ENCODE results near the gene RNPEP.
"Not testable (repeated sequence)": the region's sequence is repeated elsewhere in the genome, so short reads cannot be mapped to it uniquely, and the experiment has no call there.

RNPEP gene

DNA sequence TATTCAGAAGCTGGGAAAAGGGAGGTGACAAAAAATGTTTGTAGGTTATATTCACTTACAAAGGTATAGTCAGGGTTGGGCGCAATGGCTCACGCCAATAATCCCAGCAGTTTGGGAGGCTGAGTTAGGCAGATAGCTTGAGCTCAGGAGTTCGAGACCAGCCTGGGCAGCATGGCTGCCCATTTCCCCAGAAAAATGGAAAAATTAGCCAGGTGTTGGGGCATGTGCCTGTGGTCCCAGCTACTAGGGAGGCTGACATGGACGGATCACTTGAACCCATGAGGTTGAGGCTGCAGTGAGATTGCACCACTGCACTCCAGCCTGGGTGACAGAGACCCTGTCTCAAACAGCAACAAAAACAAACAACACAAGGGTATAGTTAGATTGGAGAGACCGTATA is 24.1 kb upstream of the RNPEP start:
- DNase-seq (ENCODE audit: extremely low read depth in 1 of 2, low read depth in 1 of 2): no peak

DNA sequence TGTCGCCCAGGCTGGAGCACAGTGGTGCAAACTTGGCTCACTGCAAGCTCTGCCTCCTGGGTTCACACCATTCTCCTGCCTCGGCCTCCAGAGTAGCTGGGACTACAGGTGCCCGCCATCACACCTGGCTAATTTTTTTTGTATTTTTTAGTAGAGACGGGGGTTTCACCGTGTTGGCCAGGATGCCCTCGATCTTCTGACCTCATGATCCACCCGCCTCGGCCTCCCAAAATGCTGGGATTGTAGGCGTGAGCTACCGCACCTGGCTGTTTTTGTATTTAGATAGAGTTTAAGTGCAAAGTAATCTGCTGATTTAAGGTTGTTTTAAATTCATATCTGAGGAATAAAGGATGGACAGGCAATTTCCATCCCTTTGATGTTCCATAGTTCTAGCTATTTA is 20.1 kb upstream of the RNPEP start:
- DNase-seq (ENCODE audit: extremely low read depth in 1 of 2, low read depth in 1 of 2): not testable (repeated sequence)

DNA sequence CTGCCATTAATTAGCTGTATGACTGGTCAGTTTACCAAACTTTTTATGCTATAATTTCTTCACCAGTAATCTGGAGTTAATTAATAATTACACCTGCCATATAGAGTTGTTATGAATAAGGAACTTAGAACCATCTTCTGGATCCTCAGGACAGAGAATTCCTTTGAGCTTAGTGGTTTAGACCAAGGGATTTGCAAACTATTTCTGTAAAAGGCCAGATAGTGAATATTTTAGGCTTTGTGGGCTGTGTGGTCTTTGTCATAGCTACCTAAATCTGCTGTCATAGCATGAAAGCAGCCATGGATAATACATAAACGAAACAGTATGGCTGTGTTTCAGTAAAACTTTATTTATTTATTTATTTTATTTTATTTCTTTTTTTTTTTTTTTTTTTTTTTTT is 18.2 kb upstream of the RNPEP start:
- no peak for DNase-seq (ENCODE audit: extremely low read depth in 1 of 2, low read depth in 1 of 2)

DNA sequence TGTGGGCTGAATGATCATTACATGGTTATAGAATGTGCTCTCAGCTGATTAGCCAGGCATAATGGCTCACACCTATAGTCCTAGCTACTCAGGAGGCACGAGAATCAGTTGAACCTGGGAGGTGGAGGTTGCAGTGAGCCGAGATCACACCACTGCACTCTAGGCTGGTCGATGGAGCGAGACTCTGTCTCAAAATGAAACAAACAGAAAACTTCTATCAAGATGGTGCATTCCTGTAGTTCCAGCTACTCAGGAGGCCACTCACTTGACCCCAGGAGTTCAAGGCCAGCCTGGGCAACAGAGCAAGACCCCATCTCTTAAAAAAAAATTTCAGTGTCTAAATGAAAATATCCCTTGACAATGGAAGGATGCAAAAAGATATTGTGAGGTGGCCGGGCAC is 16.3 kb upstream of the RNPEP start:
- no peak for DNase-seq (ENCODE audit: extremely low read depth in 1 of 2, low read depth in 1 of 2)

DNA sequence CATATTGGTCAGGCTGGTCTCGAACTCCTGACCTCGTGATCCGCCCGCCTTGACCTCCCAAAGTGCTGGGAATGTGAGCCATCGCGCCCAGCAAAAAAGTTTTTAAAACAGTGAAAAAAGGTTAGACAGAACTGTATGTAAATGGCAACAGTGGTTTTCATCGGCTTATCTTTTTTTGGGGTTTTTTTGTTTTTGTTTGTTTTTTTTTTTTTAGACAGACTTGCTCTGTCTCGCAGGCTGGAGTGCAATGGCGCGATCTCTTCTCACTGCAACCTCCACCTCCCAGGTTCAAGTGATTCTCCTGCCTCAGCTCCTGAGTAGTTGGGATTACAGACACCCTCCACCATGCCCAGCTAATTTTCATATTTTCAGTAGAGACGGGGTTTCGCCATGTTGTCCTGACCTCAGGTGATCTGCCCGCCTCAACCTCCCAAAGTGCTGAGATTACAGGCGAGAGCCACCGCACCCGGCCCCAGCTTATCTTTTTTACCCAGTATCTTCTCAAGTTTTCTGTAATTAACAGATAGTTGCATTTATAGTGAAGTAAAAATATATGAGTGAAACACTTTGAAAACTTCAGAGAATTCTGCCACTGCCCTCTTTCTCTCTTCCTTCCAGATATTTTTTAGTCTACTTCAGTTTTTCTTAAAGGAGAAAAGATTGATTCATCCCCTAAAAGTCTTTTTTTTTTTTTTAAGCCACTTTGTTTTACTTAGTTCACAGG is 14.1 kb upstream of the RNPEP start:
- no peak for DNase-seq (ENCODE audit: extremely low read depth in 1 of 2, low read depth in 1 of 2)

DNA sequence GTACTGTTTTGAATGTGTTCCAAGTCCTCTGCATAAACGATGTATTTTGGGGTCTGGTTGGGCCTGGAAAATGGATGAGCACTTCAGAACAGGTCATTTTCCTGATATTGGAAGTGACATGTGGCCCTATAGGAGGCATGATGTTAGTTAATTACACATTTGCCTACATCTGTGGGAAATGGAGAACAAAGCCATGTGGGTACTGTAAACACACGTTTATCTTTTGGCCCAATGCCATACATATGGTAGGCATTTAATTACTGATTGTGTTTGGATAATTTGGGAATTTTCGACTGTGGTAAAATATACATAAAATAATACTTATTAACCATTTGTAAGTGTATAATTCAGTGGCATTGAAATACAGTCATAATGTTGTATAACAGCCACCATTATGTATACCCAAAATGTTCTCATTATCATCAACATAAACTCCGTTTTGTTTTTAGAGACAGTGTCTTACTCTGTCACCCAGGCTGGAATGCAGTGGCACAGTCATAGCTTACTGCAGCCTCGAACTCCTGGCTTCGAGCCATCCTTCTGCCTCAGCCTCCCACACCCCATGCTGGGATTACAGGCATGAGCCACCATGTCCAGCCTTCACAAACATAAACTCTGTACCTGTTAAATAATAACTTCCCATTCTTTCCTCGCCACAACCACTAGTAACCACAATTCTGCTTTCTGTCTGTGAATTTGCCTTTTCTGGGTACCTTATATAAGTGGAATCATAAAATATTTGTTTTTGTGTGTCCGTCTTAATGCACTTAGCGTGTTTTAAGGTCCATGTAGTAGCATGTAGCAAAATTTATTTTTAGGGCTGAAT is 11.9 kb upstream of the RNPEP start:
- DNase-seq (ENCODE audit: extremely low read depth in 1 of 2, low read depth in 1 of 2): no peak

DNA sequence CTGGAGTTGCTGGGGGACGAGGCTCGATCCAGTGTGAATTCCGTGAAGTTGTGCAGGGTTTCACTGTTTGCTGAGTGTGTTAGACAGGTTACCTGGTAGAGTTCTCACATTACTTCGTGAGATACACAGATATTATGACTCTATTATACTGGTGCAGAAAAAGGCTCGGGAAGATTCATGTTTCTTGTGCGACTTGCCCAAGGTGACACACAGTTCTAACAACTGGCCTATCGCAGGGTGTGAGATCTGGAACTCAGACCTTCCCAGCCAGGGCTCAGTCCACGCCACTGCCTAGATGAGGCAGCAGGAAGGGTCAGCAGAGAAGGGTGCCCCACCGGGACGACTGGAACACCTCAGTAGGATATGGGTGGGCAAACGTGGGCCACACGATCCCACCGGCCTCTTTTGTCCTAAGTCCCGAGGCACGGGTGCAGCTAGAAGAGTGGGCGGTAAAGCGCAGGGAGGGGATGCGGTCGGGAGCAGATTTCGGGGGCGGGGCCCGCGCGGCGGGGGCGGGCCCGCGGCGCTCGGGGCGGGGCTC is 296 bp upstream of the RNPEP start:
- peak in 1 of 2 donors; percentile 59 for DNase-seq (ENCODE audit: extremely low read depth in 1 of 2, low read depth in 1 of 2)

DNA sequence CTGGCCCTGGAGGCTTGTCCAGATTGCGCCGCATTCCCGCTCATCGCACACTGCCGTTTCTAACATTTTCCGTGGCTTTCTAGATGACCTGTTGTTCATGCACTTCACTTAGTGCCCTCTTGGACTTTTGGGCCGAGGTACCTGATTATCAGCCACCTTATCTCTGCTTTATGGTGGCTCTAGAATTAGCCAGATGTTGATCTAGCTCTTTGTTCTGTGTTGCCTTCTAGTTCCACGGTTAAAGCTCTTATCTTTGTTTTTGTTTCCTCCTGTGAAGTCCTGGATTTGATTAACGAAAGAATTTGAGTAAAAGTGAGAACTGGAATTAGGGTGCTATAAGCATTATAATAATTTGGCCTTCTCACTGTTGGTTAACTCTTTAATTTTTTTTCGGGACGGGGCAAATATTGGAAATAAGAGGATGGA is 945 bp downstream of the RNPEP start:
- no peak for DNase-seq (ENCODE audit: extremely low read depth in 1 of 2, low read depth in 1 of 2)

DNA sequence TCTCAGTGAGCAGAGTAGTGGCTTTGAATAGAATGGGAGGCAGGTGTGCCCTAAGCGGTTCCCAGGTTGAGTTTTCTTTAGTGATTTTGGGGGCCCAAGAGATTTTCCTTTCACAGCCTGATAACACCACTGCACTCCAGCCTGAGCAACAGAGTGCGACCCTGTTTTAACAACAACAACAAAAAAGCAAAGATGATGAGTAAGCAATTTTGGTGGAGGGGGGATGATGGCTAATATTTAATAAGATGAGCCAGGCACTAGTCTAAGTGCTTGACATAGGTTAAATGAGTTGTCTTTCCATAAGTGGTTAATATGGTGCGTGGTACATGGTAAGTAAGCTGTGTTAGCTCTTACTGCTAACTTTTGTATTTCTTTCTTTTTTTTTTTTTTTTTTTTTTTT is 2.0 kb downstream of the RNPEP start:
- no peak for DNase-seq (ENCODE audit: extremely low read depth in 1 of 2, low read depth in 1 of 2)

DNA sequence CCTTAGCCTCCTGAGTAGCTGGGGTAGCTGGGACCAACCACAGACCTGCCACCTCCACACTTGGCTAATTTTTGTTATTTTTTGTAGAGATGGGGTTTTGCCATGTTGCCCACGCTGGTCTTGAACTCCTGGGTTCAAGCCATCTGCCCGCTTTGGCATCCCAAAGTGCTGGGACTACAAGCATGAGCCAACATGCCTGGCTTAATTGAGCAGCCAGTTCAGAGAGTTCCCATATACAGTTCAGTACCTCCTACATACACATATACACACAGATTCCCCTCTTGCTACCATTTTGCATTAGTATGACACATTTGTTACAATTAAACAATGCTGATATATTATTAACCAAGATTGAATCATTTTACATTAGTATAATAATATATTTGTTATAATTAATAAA is 2.9 kb downstream of the RNPEP start:
- DNase-seq (ENCODE audit: extremely low read depth in 1 of 2, low read depth in 1 of 2): no peak

DNA sequence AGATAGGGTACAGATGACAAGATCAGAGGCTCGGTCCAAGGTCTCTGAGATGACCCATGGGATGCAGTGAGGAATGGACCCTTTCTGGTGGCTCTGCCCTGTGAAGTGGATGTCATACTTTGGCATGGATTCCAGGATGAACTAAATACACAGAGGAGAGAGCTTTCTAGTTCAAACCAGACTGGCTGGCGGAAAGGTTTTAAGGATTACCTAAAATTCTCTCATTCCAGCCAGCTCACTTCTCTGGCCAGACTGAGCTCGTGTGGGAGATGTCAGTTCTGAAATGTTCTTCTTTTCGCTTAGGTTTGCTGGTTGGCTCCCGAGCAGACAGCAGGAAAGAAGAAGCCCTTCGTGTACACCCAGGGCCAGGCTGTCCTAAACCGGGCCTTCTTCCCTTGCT is 6.2 kb downstream of the RNPEP start:
- DNase-seq (ENCODE audit: extremely low read depth in 1 of 2, low read depth in 1 of 2): no peak

DNA sequence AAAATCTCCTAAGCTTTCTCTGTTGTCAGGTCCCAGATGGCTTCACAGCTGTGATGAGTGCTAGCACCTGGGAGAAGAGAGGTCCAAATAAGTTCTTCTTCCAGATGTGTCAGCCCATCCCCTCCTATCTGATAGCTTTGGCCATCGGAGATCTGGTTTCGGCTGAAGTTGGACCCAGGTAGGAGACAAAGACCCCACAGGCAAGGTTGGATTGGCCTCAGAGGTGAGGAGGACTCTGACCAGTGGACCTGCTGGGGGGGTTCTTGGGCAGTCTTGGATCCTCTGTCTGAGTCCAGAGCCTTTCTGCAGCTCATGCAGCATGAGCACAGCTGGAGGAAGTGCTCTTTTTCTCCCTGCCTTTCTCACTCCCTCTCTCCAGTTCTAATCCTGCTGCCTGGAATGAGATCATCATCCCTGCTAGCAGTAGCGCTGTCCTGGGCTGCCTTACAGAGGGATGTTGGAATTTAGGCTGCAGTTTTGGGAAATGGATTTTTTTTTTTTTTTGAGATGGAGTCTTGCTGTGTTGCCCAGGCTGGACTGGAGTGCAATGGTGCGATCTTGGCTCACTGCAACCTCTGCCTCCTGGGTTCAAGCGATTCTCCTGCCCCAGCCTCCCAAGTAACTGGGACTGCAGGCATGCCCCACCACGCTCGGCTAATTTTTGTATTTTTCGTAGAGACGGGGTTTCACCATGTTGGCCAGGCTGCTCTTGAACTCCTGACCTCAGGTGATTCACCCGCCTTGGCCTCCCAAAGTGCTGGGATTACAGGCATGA is 7.1 kb downstream of the RNPEP start:
- no peak for DNase-seq (ENCODE audit: extremely low read depth in 1 of 2, low read depth in 1 of 2)

DNA sequence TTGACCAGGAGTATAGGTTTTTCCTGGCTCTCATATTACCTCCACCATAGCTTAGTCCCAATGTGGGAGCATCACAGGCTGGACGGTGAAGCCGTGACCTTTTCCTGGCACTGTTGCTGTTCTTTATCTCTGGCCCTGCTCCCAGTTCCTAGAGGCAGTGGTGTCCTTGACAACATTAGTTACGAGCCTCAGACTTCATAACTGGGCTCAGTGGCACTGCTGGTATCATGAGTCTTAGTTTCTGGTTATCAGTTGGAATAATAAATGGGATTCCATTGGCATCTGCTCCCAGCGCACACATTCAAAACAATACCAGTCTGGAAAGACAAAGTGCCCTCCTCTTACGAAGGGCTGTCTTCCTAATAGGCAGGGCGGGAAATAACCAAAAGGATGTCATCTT is 8.0 kb downstream of the RNPEP start:
- no peak for DNase-seq (ENCODE audit: extremely low read depth in 1 of 2, low read depth in 1 of 2)

DNA sequence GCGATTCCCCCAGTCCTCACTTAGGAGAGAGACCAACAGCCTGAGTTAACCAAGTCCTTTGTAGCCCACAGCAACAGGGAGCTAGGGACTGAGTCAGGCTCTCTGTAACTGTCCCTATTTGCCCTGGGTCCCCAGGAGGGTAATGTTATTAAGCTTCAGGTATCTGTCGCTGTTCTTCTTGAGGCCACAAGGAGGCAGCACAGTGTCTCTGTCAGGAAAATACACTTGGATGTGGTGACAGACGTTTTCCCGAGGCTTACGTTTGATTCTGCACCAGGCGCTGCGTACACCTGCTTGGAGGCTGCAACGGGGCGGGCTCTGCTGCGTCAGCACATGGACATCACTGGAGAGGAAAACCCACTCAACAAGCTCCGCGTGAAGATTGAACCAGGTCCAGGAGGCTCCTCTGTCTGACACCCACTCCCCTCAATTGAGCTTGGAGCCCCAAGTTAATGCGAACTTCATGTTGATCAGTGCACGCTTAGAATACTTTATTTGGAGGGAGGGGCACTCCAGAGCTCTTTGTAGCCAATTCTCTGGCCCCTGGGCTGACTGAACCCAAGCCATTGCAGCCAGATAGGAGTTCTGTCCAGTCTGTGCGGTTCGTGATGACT is 17.3 kb downstream of the RNPEP start:
- DNase-seq (ENCODE audit: extremely low read depth in 1 of 2, low read depth in 1 of 2): no peak

DNA sequence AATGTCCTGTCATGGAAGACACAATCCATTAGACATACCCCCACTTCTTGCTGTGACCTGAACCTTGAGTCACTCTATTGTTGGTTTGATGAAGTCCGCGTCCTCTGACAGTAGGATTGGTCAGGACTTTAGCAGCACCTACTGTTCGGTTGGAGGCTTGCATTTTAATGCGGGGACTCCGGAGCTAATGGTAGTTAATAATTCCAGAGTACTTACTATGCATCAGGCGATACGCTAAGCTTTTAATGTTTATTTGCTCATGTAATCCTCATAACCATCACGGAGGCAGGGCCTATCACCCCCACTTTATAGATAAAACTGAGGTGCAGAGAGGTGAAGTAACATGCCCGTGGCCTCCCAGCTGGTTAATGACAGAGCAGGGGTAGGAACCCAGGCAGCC is 20.1 kb downstream of the RNPEP start:
- no peak for DNase-seq (ENCODE audit: extremely low read depth in 1 of 2, low read depth in 1 of 2)

DNA sequence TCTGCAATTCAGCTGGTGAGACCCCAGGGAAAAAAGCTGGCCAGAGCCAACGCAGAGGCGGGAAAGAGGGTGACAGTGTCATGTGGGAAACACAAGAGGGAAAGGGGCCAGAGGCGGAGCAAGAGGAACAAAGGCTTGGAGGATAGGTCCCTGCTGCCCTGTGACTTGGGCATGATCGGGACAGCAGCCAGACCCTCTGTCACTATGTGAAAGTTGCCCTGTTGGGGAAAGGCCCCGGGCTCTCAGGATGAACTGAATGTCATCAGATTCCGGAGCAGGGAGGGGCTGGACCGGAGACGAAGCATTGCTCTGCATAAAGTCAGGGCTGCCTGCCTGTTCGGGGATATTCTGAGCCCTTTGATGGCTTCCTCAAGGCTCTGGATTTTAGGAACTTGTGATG is 22.3 kb downstream of the RNPEP start:
- DNase-seq (ENCODE audit: extremely low read depth in 1 of 2, low read depth in 1 of 2): no peak

DNA sequence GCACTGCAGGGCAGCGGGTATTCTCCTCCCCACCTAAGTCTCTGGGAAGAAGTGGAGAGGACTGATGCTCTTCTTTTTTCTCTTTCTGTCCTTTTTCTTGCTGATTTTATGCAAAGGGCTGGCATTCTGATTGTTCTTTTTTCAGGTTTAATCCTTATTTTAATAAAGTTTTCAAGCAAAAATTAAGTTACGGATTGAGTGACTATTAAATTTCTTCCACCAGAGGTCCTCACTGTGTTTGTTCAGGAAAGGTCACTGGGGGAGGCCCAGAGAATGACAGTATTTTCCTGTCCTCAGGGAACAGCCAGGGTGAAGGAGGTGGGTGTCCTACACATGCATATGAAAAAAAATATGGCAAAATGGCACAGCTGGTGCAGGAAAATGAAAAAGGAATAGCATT is 23.5 kb downstream of the RNPEP start:
- no peak for DNase-seq (ENCODE audit: extremely low read depth in 1 of 2, low read depth in 1 of 2)

DNA sequence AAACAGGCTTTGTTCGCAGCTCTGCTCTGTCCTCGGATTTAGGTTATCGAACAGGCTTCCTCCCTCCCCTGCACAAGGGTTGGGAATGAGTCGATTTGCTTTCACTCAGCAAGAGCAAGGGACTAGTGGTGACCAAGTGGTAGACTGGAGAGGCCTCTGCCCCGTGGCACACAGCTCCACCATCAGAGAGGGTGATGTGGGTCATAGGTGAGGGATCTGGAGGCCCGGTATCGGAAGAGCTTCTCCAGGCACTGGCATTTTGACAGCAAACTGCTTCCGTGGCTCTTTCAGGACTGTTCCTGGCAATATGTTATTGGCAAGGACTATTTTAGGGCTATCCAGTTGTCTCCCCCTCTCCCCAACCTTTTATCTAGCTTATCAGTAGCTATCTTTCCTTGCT is 24.9 kb downstream of the RNPEP start:
- DNase-seq (ENCODE audit: extremely low read depth in 1 of 2, low read depth in 1 of 2): no peak

DNA sequence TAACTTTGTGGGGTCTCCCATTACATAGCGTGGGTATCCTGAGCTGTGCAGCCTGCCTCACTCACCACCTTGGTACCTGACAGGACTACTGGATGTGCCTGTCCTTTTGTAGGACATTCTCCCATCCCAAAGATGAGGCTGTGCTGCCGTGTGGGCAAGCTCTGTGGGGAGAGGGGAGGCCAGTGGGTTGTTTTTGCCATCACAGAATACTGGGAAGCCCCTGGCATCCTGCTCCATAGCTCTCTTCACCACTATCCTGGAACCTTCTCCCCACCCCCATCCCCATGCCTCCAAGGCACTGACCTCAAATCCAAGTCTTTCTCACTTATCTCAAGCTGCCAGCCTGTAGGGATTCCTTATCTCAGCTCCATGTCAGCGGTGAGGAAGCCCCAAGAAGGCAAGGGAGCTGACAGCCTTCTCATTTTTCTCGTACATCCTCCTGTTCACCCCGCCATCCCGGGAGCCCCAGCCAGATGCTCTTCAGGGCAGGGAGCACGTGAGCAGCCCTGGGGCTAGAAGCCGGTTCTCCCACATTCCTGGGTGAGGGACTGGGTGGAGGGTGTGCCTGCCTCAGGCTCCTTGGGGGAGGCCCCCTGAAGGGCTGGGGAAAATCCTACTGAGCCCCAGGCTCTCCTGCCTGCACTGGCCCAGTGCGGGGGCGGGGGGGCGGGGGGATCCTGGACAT is 25.5 kb downstream of the RNPEP start:
- DNase-seq (ENCODE audit: extremely low read depth in 1 of 2, low read depth in 1 of 2): no peak

Measured in activated CD8-positive, alpha-beta memory T cell treated with anti-CD3 and anti-CD28 coated beads for 1 hour (primary cell).